Kidney capillary endothelial cell (primary cell): Measurements from ENCODE around the gene LMX1A.

Experiments
- DNase-seq: peaks from one replicate; pipeline ENCODE4 v3.0.0-alpha.2; 2018; ENCODE audit warnings: low spot score

LMX1A gene

DNA sequence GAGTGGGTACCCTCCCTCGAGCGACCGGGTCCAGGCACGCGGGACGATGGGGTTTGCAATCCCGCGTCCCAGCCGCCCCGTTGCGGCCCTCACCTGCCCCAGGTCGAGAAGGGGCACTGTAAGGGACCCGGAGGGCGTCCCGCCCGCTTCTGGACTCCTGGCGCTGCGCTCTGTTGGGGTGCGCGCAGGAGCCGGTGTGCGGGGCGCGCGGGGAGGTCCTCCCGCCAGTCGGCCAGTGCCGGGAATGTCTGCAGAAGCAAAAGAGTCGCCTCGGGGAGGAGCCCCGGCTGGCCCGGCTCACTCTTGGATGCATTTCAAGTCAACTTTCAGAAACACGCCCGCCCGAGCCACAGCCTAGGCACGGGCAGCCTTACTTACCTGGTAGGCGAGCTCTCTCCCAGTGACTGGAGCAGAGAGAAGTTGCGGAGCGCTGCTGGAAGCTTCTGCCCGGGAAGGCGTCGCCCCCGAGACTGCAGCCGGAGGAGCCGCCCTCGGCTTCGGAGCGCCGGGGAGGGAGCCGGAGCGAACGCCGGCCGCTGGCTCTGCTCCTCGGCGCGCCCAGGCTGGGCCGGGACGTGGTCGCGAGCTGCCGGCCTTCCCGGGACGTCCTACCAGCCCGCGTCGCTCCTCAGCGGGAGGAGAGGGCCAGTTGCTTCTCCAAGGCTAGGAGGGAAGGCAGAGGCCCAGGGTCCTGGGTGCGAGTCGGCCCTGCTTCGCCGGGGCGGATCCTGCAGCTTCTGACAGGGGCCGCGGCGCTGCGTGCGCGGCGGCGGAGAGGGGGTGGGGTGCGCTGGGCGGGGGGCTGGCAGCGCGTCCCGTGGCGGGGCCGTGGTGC lies at the start of gene LMX1A:
TSS of gene LMX1A (minus strand) at position 739 of the 835 bp plus-strand sequence. CDS start 1,156 bp downstream, outside the sequence.
- DNase-seq = no peak

DNA sequence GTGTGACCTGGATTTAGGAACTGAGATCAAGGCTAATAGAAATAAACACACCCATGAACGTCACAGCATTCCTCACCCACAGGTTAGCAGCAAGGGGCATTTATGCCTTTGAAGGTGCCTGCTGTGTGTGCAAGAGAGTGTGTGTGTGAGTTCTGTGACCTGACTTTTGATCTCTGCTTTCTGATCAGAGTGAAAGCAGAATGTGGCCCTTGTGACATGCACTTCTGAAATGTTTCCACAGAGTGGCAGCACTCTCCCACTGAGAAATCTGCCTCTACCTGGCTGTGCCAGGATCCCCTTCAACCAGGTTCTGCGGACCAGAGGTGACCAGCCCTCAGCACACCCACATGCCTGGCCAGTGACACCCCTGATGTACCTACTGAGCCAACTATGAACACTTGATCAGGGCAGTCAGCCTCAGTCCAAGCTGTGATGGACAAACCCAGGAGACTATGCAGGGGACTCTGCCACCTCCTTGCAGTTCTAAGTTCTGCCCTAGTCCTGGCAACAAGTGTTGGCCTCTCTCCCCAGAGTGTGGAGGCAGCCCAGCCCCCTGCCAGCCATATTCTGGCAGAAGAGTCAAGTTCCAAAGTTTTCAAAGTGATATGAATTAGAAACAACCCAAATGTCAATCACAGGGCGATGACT lies 47.4 kb upstream of the LMX1A start:
- no peak for DNase-seq

DNA sequence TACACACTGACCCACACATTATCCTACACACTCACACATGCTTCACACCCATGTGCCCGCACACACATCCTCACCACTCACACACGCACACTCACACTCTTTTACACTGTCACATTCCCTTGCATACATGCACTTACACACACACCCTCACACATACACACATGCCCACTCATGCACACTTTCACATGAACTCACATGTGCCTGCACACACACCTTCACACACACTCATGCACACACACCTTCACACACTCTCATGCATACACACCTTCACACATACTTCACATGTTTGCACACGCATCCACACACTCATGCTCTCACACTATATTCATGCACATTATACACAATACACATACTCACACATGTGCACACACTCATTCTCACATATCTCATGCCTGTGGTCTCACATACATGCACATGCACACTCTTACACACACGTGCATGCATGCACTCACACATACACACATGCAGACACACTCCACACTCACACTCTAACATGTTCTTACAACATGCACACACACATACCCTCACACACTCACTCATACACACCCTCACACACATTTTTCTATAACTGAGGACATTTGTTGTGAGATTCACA lies 46.1 kb upstream of the LMX1A start:
- no peak for DNase-seq

DNA sequence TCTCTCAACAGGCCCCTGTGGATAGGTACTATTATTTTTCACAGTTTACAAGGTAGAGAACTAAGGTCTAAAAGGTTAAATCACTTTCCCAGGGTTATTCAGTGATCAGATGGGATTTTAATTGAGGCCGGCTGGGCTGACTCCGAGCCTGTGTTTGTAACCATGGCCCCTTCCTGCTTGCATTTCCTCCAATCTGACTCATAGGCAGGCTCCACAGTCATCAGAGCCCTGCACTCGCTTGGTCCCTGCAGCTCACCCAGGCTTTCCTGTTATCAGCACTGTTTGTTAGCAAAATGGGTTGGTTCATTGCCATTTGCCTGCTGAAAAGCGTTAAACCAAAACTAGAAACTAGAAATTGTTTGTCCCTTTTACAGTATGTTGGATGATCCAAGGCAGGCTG lies 41.4 kb upstream of the LMX1A start:
- peak; percentile 85 for DNase-seq

DNA sequence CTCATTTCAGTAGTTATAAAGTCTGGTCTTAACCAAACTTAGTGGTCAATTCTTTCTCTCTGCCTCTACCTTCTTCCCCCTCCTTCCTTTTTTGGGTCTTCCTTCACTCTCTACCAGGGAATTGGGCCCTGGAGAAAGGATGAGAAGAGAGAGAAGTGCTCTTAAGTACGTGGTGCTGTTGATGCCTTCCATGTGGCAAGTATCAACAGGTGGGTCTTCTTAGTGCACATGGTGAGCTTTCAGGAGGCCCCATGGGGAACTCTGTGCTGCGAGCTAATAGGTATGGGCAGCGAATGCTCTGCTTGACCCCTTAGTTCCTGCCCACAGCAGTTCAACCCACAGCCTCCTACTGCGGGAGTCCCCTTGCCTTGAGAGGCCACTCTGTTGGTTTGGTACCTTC lies 39.4 kb upstream of the LMX1A start:
- no peak for DNase-seq

DNA sequence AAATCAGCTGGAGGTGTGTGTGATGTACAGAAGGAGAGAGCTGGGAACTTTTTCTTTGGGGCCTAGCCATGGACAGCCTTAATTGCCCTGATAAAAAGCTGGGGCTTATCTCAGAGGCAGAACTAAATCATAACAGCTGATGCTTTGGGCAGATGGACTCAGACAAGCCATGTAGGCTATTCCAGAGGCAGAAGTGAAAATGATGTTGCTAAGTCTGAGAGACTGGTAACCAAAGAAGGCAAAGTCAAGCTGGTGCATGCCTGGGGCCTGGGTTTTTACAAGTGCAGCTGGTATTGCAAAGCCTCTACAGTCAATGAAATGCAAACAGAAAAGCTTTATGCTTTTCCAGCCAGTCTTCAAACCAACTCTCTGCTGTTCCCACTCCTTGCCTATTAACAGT lies 39.0 kb upstream of the LMX1A start:
- DNase-seq = no peak

DNA sequence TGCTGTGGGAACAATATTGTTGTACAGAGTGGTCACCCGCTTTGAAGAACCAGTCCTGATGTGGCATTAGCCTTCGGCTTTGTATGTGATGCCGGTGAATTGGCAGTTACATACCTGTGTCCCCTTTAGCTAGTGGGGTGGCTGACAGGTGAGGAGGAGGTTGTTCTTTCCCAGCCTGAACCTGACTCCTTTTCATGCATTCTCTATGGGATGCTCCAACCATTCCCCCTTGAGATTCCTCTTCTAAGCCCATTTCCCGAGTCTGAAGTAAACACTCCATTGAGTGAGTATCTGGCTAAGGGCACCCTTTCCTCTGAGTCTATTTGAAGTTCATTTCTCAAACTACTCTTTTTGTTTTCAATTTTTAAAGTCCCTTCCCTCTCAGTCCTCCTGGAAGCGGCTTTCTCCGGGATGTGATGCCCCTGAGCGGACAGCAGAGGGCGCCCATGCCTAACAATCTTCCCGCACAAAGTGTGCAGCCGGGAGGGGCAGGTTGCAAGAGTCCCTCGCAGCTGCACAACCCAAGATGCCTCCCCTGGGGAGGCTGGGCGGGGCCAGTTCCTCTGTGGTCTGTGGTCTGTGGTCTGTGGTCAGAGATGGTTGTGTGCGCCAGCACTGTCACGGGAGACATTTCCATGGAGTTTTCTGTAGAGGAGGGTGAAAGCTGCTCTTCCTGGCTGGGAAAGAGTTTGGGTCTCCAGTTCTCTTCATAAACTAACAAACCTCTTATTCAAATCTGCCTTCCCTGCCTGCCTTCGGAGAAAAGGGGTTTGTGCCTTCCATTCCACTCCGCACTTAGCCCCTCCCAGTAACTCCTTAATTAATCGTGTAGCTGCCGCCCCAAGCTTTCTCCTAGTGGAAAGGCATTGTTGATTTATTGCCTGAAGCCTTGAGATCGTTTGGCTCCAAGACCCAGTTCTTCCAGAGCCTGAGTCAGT lies 36.4 kb upstream of the LMX1A start:
- DNase-seq = peak; percentile 56

DNA sequence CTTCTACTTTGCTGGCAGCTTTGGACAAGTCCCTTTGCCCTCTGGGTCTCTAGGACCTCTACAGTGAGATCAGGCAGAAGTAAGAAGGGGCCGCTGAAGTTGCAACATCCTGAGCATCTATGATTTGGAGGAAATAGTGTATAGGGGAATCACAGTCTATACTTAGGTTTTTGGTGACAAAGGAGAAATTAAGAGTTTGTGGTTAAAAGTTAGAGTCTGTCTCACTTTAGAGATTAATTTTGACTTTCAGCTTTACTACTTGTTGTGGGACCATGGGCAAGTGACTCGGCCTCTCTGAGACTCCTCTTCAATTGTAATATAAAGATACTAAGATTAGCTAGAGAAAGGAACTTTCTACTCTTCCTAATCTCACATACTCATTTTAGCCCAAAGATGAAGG lies 33.1 kb upstream of the LMX1A start:
- DNase-seq = no peak

DNA sequence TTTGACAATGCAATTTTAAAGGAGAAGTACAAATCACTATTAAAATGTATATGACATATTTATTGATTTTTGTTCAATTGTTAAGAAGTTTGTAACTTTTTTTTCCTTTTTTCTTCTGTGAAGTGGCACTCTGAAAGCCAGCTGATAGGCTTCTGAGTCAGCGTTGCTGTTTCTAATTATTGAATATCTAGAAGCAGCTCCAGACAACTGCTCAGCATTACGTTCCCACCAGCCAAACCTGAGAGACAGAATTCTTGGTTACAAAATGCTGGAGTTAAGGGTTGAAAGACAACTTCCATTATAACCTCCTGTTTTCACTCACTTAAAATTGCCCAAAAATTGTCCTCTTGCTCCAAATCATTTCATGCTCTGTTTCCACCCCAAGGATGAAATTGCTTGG lies 31.4 kb upstream of the LMX1A start:
- no peak for DNase-seq

DNA sequence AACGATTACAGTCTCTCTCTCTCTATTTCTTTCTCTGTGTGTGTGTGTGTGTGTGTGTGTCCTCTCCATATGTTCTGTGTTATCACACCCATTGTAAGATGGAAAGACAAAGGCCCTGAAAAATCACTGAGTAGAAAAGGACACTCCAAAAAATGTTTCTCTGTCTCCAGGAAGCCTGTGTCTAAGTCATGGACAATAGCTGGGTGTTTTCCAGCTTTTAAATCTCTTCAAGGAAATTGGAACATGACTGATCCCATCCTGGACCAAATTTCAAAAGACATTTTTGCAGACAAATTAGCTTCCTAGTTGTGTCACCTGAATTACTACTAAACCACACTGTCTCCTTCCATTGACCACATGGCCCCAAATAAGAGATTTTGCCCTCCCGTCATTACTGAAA lies 31.0 kb upstream of the LMX1A start:
- DNase-seq = no peak

DNA sequence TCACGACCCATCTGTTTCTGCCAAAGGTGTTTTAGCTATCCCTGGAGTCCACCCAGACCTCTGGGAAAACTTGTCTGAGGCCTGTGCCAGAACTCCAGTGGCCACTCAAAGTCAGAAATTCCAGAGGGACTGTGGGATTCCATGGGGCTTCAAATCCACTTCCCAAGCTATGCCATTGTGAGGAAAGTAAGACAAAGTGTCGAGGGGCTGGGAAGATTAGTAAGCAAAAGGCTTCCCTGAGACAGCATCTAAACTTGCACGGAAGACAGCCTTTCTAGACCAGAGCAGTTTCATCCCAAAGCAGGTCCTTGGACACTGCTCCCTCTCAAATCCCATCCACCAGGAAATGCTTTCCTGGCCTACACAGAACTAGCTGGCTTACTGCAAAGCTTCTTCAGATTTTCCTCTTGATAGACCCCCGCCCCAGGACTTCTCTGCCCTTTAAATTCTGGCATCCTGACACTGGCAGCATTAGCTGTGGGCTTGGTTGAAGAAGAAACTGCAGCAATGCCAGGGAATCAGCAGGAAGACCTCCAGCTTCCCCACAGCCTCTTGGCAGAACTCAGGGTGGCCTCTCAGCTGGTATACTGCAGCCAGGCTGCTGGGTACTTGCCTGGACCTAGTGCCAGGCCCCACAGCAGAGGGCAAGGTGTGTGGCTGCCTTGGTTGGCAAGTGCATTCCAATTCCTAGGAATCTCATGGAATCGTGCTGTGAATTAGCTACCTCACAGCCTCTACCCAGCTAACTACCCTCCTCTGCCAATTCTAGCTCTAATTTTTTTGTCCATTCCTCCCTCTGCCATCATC lies 27.3 kb upstream of the LMX1A start:
- DNase-seq = no peak

DNA sequence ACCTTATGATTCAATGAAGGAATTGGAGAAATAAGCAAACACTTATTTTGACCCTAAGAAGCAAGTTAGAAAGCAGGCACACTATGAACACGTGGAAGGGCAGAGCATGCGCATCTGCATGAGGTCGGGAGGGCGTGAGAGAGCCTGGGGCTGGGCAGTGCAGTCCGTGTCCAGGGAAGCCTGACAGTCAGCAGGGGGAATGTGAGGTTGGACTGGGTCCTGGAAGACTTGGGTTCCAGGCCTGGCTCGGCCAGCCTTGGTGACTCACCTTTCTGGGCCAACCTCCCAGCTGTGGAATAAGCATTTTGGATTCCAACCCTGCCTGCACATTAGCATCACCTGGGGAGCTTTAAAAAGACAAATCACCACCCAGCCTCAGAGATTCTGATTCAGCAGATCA lies 26.6 kb upstream of the LMX1A start:
- no peak for DNase-seq

DNA sequence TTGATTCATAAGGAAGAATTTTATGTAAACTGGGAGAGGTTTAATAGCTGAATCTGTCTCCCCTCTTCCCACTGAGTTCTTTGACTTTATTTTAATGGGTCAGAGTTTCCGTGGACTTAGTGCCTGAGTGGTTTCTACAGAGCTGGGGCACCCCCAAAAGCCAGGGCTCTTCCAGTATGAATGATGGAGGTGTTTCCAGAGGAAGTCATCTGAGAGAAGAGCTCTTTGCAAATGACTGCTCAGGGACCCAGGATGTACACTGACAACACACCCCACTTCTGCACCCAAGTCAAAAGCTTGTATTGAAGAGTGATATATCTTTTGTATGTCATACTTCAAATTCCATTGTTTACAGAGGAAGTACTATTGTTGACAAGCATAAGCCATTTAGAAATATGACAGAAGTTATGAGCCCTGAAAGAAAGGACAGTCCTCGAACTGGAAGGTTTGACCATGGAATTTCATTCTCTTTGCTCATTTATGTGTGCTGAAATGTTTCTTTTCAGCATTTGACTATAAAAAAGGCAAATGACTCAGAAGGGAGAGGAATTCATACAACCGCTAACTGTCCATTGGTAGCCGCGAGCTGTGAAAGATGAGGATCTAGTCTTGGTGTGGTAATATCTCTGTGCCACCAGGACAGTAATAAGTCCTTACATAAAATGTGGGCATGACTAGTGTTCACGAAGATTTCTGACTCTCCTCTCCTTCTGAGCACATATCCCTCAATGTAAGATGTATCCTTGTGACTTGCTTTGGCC lies 25.4 kb upstream of the LMX1A start:
- no peak for DNase-seq

DNA sequence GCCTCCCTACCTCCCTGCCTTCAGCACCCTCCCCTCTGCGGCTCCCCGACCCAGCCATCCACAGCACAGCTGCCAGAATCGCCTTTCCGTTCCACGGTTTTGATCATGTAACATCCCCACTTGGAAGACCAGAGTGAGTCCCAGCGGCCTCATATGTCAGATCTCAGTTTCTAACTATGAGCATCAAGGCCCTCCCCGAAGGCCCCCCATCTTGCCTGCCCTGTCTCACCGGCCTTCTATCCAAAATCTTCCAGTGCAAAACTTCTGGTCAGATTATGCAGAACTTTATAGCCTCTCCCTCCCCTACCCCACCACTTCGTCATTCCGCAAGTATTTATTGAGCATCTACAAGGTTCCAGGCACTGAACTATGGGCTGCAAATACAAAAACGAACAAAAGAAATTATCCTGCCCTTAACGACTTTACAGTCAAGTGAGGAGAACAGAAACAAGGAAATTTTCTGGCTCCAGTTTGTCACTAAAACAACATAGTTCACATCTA lies 20.3 kb upstream of the LMX1A start:
- DNase-seq = no peak

DNA sequence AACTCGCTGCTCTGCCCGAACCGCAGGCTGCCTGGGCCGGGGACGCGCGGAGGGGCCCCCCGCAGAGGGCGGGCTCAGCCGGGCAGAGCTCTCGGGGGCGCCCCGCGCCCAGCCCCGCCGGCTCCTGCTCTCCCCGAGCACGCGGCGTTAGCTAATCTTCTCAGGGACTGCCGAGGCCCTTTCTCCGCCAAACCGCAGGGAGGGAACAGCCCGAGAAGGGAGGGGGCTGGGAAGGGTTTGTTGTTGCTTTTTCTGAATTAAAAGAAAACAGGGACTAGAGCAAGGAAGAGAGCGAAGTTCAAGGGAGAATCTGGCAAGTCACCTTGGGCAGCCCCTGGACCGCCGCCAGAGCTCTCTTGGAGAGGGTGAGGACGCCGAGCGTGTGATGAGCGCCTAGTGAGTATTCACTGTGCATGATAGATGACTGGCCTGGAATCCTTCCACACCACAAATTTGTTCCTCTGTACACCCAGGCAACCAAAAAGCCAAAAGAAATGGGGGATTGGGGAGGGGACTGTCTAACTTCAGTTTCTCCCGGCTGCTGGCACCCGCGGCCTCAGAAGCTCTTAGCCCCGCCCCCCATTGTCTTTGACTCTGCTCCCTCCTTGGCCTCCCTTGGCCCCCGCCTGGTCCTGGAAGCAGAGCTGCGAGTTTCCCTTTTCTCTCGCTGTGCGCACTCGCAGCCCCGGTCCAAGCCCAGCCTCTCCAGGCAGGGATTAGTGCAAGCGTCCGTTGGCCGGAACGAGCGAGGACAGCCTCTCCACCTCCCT lies 19.7 kb upstream of the LMX1A start:
- DNase-seq = peak; percentile 43

DNA sequence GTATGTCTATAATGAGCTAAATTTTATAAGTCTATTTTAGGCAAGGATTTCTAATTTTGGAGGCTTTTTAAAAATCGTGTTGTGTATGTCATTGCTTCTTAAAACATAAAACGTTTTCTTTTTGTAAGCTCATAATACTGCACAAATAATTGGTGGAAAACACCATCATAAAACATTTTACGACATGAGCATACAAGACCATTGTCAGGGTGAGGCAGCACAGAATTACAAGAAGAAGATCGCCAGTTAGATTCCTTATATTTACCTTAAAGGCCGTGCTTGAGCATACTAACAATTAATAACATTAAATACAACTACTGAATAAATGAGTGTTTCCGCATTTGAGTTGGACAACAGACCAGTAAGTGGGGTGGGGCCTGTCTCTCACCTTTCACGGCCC lies 19.1 kb upstream of the LMX1A start:
- no peak for DNase-seq

DNA sequence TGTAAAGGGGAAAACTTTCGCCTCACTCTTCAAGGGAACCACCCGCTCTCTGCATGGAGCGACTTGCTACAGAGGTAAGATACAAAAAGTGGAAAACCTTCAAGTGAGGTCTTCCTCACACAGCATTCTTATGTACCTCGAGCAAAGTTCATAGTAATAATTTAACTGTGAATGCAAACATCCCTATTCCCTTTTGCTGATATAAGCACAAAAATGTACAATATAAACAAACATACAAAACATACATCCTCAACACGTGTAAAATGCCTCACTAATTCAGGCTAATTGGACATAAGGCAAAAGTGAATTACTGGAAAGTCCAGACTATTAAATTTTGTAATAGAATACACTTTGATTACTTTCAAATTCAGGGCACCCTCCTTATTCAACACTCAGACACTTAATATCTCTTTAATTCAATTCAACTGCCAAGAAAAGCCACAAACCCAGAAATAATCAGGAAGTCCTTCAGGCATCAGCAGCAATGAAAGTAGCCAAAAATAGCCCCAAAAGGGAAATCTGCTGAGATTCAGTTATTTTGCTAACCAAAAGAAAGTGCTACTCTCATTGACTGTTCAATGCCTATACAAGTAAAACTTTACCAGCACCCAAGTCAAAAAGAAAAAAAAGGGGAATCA lies 15.2 kb upstream of the LMX1A start:
- DNase-seq = no peak

DNA sequence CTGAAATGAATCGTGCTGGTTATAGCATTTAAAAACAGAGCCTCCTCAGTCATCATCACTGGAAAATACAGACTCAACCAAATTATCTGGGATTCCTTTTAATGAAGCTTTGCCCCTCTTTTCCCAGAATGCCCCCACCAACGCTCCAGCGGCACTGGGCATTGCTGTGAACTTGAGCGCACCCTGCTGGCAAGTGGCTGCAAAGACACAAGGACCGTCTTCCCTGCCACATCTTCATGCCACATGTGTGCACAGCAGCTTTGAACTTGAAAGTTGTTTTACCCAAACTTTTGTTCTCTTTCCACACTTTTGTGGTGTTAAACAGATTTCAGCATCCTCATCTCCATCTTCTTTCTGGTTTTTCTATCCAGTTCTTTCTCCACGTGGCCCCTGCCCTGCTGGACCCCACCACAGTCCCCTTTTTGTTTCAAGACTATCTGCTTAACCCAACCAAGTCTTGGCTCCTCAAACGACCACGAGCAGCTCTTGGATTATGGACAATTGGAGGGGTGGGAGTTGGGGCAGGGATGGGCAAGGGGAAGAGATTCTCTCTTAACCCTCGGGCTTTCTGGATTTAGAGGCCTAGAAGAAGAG lies 12.8 kb upstream of the LMX1A start:
- peak; percentile 35 for DNase-seq
